Endothelial cell of umbilical vein (primary cell): ENCODE results near the gene TRAF3IP1. TPM values are rescaled to one million over a fixed set of nuclear protein-coding genes. Genes with fewer than 3 reads are reported as not detected.

Source experiments
- BruUV-seq: library from RNA; stranded (reverse); fragments of 400-500 nt; replicated peaks from 2 replicates; lab custom pipeline; 2021; lab: Mats Ljungman, UMichigan
- CTCF ChIA-PET: fragments of 300-600, 350-600 bp; sonication (Branson Sonifier 250); formaldehyde crosslinking; loops from one replicate; lab custom pipeline; 2021; ENCODE audit warnings: antibody characterized with exemption, inconsistent platforms; lab: Charles Lee
- POLR2A ChIA-PET: fragments of 300-600, 350-600 bp; sonication (Branson Sonifier 250); formaldehyde crosslinking; loops from one replicate; lab custom pipeline; 2021; ENCODE audit warnings: antibody characterized with exemption, inconsistent platforms; lab: Charles Lee
- DNase-seq: peaks from one replicate; pipeline ENCODE4 v3.0.0-alpha.2; 2011; ENCODE audit warnings: low read depth, low spot score
- FAIRE-seq: peaks from 2 replicates; lab custom pipeline; 2011; peaks lifted over from hg19 to GRCh38; lab: Jason Lieb, UNC
- H2AFZ ChIP-seq: 2 replicates; pipeline ENCODE4 v1.6.0; 2012; ENCODE audit warnings: low read depth, low read length, control low read depth, inconsistent platforms
- H3K27ac ChIP-seq: 2 replicates; pipeline ENCODE4 v1.5.1; 2011; ENCODE audit warnings: low read depth, mild to moderate bottlenecking, control low read depth, low read length, moderate library complexity; ENCODE audit not compliant: insufficient read depth
- H3K27me3 ChIP-seq, 2 experiments: 2 replicates each; pipeline versions ENCODE4 v1.6.0 to v1.6.1; 2011; ENCODE audit warnings: low read length in 2 of 2, mixed read lengths in 1 of 2; ENCODE audit not compliant: control insufficient read depth in 2 of 2, insufficient read depth in 2 of 2
- H3K36me3 ChIP-seq, 2 experiments: 2 replicates in 1 of 2; 3 replicates in 1 of 2; pipeline ENCODE4 v1.5.1; 2011; ENCODE audit warnings: low read length in 2 of 2, mild to moderate bottlenecking in 1 of 2, moderate library complexity in 1 of 2; ENCODE audit not compliant: control insufficient read depth in 2 of 2, insufficient read depth in 2 of 2; ENCODE audit errors: extremely low read depth in 1 of 2
- H3K4me1 ChIP-seq: 3 replicates; pipeline ENCODE4 v1.5.1; 2011; ENCODE audit warnings: mild to moderate bottlenecking, low read length; ENCODE audit not compliant: control insufficient read depth, insufficient read depth; ENCODE audit errors: extremely low read depth
- H3K4me2 ChIP-seq: 2 replicates; pipeline ENCODE4 v1.6.1; 2011; ENCODE audit warnings: low read length, control low read depth, mixed read lengths; ENCODE audit not compliant: insufficient read depth
- H3K4me3 ChIP-seq, 3 experiments: fragments of 200-600 bp in 1 of 3; sonication (generic), shearing (Covaris generic) in 1 of 3; replicated peaks in 1 of 3; 2 replicates each; pipeline ENCODE4 v1.5.1; 2011 to 2016; ENCODE audit warnings: control low read depth in 3 of 3, low read length in 3 of 3, mild to moderate bottlenecking in 2 of 3, inconsistent platforms in 1 of 3, low read depth in 1 of 3, moderate library complexity in 1 of 3; ENCODE audit not compliant: insufficient read depth in 1 of 3
- H3K79me2 ChIP-seq: 2 replicates; pipeline ENCODE4 v1.6.0; 2012; ENCODE audit warnings: low read length, inconsistent platforms; ENCODE audit not compliant: control insufficient read depth, insufficient read depth
- H3K9ac ChIP-seq: replicated peaks from 2 replicates; pipeline ENCODE3; 2011; ENCODE audit warnings: low read length, control low read depth; ENCODE audit not compliant: insufficient read depth; ENCODE audit errors: extremely low read depth
- H3K9me1 ChIP-seq: replicated peaks from 3 replicates; pipeline ENCODE4 v1.6.0; 2011; ENCODE audit warnings: mild to moderate bottlenecking, low read length; ENCODE audit not compliant: control insufficient read depth, insufficient read depth; ENCODE audit errors: extremely low read depth
- H3K9me3 ChIP-seq: replicated peaks from 2 replicates; pipeline ENCODE4 v1.5.1; 2012; ENCODE audit warnings: low read length, inconsistent platforms; ENCODE audit not compliant: control insufficient read depth, insufficient read depth
- H4K20me1 ChIP-seq: replicated peaks from 2 replicates; pipeline ENCODE3; 2011; ENCODE audit warnings: mild to moderate bottlenecking, low read length; ENCODE audit not compliant: control insufficient read depth, insufficient read depth; ENCODE audit errors: extremely low read depth
- EZH2 ChIP-seq: IDR thresholded peaks from 2 replicates; pipeline ENCODE4 v1.6.1; 2012; ENCODE audit warnings: borderline replicate concordance, low read depth, mild to moderate bottlenecking, moderate library complexity, low read length, inconsistent platforms; ENCODE audit not compliant: severe bottlenecking
- FOS ChIP-seq: IDR thresholded peaks from 2 replicates; pipeline ENCODE4 v1.6.1; 2011; ENCODE audit warnings: mild to moderate bottlenecking, low read length, moderate library complexity, borderline replicate concordance; ENCODE audit not compliant: insufficient read depth
- GATA2 ChIP-seq: IDR thresholded peaks from 2 replicates; pipeline ENCODE4 v1.7.0; 2011; ENCODE audit warnings: low read depth, mild to moderate bottlenecking, moderate library complexity, mixed read lengths, low read length; ENCODE audit not compliant: insufficient read length, insufficient read depth
- JUN ChIP-seq: IDR thresholded peaks from 2 replicates; pipeline ENCODE4 v1.6.1; 2011; ENCODE audit warnings: borderline replicate concordance, low read depth; ENCODE audit not compliant: insufficient read length, insufficient read depth
- MYC ChIP-seq: IDR thresholded peaks from one replicate; pipeline ENCODE4 v1.6.1; 2011; ENCODE audit warnings: mild to moderate bottlenecking, low read depth, low read length
- POLR2A ChIP-seq: IDR thresholded peaks from 2 replicates; pipeline ENCODE4 v1.6.1; 2012; ENCODE audit warnings: low read depth, mild to moderate bottlenecking, control low read depth, low read length
- POLR2AphosphoS5 ChIP-seq: IDR thresholded peaks from 2 replicates; pipeline ENCODE4 v1.6.1; 2012; ENCODE audit warnings: low read depth, mild to moderate bottlenecking, control low read depth, low read length, moderate library complexity; ENCODE audit not compliant: insufficient read depth
- dilution Hi-C: fragments of 300-500 bp; cut with MboI; formaldehyde crosslinking; loops from one replicate; pipeline ENCODE4 v1.15.0; 2019; ENCODE audit warnings: low sequenced_read_pairs; ENCODE audit not compliant: extremely low pct_ligation_motif_present
- intact Hi-C: fragments of 100-400 bp; cut with micrococcal nuclease; formaldehyde crosslinking; loops from one replicate; pipeline ENCODE4 v1.10.0; 2022
- polyA plus RNA-seq, 4 experiments: library from polyadenylated mRNA; depleted of rRNA in 3 of 4; stranded (reverse) in 3 of 4; unstranded in 1 of 4; fragments of >200 nt; gene quantifications; 2 replicates each; pipeline versions ENCODE4 v1.2.1 to v1.2.3, GENCODE V29; 2011 to 2012; ENCODE audit warnings: missing spikeins in 1 of 4
- total RNA-seq: library from RNA; stranded (reverse); gene quantifications from 2 replicates; pipeline ENCODE4 v1.2.3, GENCODE V29; 2021
- TF ChIP-seq, protein P1 (sequence below): IDR thresholded peaks from 2 replicates; pipeline ENCODE4 v1.6.1; 2011; ENCODE audit not compliant: insufficient read depth, insufficient read length
- TF ChIP-seq, protein P2 (sequence below), 2 donors: IDR thresholded peaks; 1 replicate in 1 of 2; 2 replicates in 1 of 2; pipeline ENCODE4 v1.5.1; 2011; ENCODE audit warnings: low read length in 2 of 2, mild to moderate bottlenecking in 2 of 2, moderate library complexity in 2 of 2, control low read depth in 1 of 2, inconsistent platforms in 1 of 2, low read depth in 1 of 2; ENCODE audit not compliant: insufficient read depth in 1 of 2; ENCODE audit errors: extremely low read depth in 1 of 2

TRAF3IP1 gene
- total and polyA plus RNA-seq, 2 donors (not counting 3 experiments of a cell fraction or from before 2014, with no cell fraction given): 3.4 to 15.9 TPM

GRCh38 chr2:238397356-238397755 lies 77.0 kb downstream of the TRAF3IP1 start:
- no TSS peak for BruUV-seq

More at GRCh38 chr2:238397356-238397755, 77.0 kb downstream of the TRAF3IP1 start:
- H3K79me2 ChIP-seq: no peaks in the 10 kb centered on the region
- intact Hi-C loops (no loop called here), dilution Hi-C loops (no loop called here)
- ChIA-PET CTCF (no interaction called here), POLR2A (no interaction called here)
- no peak overlapping the region for H2AFZ ChIP-seq
- H3K9ac ChIP-seq: no peak overlapping the region
- no peaks in the 10 kb centered on the region for H3K9me3 ChIP-seq
- no peaks in the 10 kb centered on the region for H3K4me1 ChIP-seq
- peaks cover 0 to 2% of the 10 kb centered on the region in 2 experiments for H3K36me3 ChIP-seq
- no peaks in the 10 kb centered on the region for H3K27me3 ChIP-seq
- no peaks in the 10 kb centered on the region for H3K9me1 ChIP-seq
- FAIRE-seq (no peak), DNase-seq (no peak)
- H3K27ac ChIP-seq: no peak overlapping the region
- TF ChIP-seq POLR2A: no peak
- TF ChIP-seq MYC: no peak
- TF ChIP-seq POLR2AphosphoS5: no peak
- no peak for TF ChIP-seq GATA2
- TF ChIP-seq, protein P1, sequence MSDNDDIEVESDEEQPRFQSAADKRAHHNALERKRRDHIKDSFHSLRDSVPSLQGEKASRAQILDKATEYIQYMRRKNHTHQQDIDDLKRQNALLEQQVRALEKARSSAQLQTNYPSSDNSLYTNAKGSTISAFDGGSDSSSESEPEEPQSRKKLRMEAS: no peak
- no peak for TF ChIP-seq JUN
- TF ChIP-seq, protein P2, sequence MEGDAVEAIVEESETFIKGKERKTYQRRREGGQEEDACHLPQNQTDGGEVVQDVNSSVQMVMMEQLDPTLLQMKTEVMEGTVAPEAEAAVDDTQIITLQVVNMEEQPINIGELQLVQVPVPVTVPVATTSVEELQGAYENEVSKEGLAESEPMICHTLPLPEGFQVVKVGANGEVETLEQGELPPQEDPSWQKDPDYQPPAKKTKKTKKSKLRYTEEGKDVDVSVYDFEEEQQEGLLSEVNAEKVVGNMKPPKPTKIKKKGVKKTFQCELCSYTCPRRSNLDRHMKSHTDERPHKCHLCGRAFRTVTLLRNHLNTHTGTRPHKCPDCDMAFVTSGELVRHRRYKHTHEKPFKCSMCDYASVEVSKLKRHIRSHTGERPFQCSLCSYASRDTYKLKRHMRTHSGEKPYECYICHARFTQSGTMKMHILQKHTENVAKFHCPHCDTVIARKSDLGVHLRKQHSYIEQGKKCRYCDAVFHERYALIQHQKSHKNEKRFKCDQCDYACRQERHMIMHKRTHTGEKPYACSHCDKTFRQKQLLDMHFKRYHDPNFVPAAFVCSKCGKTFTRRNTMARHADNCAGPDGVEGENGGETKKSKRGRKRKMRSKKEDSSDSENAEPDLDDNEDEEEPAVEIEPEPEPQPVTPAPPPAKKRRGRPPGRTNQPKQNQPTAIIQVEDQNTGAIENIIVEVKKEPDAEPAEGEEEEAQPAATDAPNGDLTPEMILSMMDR (IDR thresholded peaks at IDR 0.05; ENCODE audit: extremely low read depth in 1 of 2, insufficient read depth in 1 of 2, low read depth in 1 of 2, low read length in 2 of 2): no peak
- no peak for TF ChIP-seq FOS
- no peak for TF ChIP-seq EZH2
- H3K4me2 ChIP-seq: no peak overlapping the region
- H3K4me3 ChIP-seq: no peak overlapping the region
- no peaks in the 10 kb centered on the region for H4K20me1 ChIP-seq
